SU-DHL-6 (cell line): ENCODE data around the gene CACNB4.

Source experiments
- H2AFZ ChIP-seq: fragments of 200-600 bp; sonication (generic); 2 replicates; pipeline ENCODE4 v1.6.1; 2014; ENCODE audit warnings: low read depth, mild to moderate bottlenecking, moderate library complexity, mixed read lengths, antibody characterized with exemption, low read length; ENCODE audit not compliant: severe bottlenecking
- H3F3A ChIP-seq: fragments of 200-600 bp; shearing (Covaris generic); 2 replicates; pipeline ENCODE4 v1.6.0; 2016; ENCODE audit warnings: antibody characterized with exemption, mild to moderate bottlenecking; ENCODE audit not compliant: insufficient read depth
- H3K27ac ChIP-seq: fragments of 200-600 bp; sonication (generic); 2 replicates; pipeline ENCODE4 v1.5.1; 2016; ENCODE audit warnings: low read depth, mild to moderate bottlenecking, low read length, moderate library complexity, mixed read lengths
- H3K27me3 ChIP-seq: fragments of 200-600 bp; sonication (generic), shearing (Covaris generic); 2 replicates; pipeline ENCODE4 v1.6.0; 2014; ENCODE audit warnings: mild to moderate bottlenecking, low read length
- H3K36me3 ChIP-seq: fragments of 200-600 bp; sonication (generic); 2 replicates; pipeline ENCODE4 v1.6.1; 2014; ENCODE audit warnings: mild to moderate bottlenecking, low read length, mixed read lengths
- H3K4me2 ChIP-seq: fragments of 300-600, 200-600 bp; shearing (Covaris generic), sonication (generic); 2 replicates; pipeline ENCODE4 v1.6.0; 2014; ENCODE audit warnings: low read length, low read depth, mild to moderate bottlenecking; ENCODE audit not compliant: poor library complexity, severe bottlenecking
- H3K4me3 ChIP-seq: fragments of 200-600 bp; sonication (generic); 2 replicates; pipeline ENCODE4 v1.5.1; 2014; ENCODE audit warnings: antibody characterized with exemption, low read length, mild to moderate bottlenecking, mixed read lengths; ENCODE audit not compliant: insufficient read depth, poor library complexity, severe bottlenecking
- H3K79me2 ChIP-seq: fragments of 200-600 bp; sonication (generic); 2 replicates; pipeline ENCODE4 v1.6.1; 2014; ENCODE audit warnings: mild to moderate bottlenecking, low read length, moderate library complexity; ENCODE audit not compliant: insufficient read depth
- H3K9ac ChIP-seq: fragments of 200-600 bp; sonication (generic); 2 replicates; pipeline ENCODE4 v1.7.0; 2014; ENCODE audit warnings: mild to moderate bottlenecking, low read length
- H3K9me2 ChIP-seq: fragments of 200-600 bp; sonication (generic); replicated peaks from 2 replicates; pipeline ENCODE4 v1.6.1; 2014; ENCODE audit warnings: low read length; ENCODE audit not compliant: insufficient read depth
- H3K9me3 ChIP-seq: fragments of 200-600 bp; sonication (generic); 2 replicates; pipeline ENCODE4 v1.6.1; 2014; ENCODE audit warnings: low read length, mixed read lengths; ENCODE audit not compliant: insufficient read depth
- H4K20me1 ChIP-seq: fragments of 200-600 bp; sonication (generic); 2 replicates; pipeline ENCODE4 v1.6.1; 2014; ENCODE audit warnings: low read depth, mild to moderate bottlenecking, antibody characterized with exemption, low read length, moderate library complexity, mixed read lengths
- CTCF ChIP-seq: fragments of 200-600 bp; sonication (generic); IDR thresholded peaks from one replicate; pipeline ENCODE4 v1.5.1; 2017; ENCODE audit warnings: antibody characterized with exemption, mild to moderate bottlenecking, low read length, moderate library complexity; ENCODE audit not compliant: insufficient read depth, poor library complexity, severe bottlenecking
- EZH2phosphoT487 ChIP-seq: fragments of 200-600 bp; sonication (generic), shearing (Covaris generic); conservative IDR thresholded peaks from 2 replicates; pipeline ENCODE4 v1.6.1; 2018; ENCODE audit warnings: mild to moderate bottlenecking, antibody characterized with exemption, low read length, moderate library complexity, mixed read lengths

The CACNB4 gene

GRCh38 chr2:152050915-152051314, 47.9 kb downstream of the CACNB4 start:
- Histone ChIP-seq H3K9ac (no peak overlapping the region), H3K4me2 (no peak overlapping the region), H3K27ac (no peak overlapping the region), H3K79me2 (no peaks in the 10 kb centered on the region), H3K27me3 (no peaks in the 10 kb centered on the region), H2AFZ (no peak overlapping the region), H3K36me3 (no peaks in the 10 kb centered on the region), H4K20me1 (no peaks in the 10 kb centered on the region), H3K4me3 (no peak overlapping the region), H3K9me2 (no peaks in the 10 kb centered on the region), H3F3A (no peaks in the 10 kb centered on the region), H3K9me3 (no peaks in the 10 kb centered on the region)
- no peak for TF ChIP-seq CTCF
- no peak for TF ChIP-seq EZH2phosphoT487

- Histone ChIP-seq H3K4me2 (no peak overlapping the region), H2AFZ (no peak overlapping the region), H3K9ac (no peak overlapping the region)
Observed at GRCh38 chr2:152050341-152050740, 48.5 kb downstream of the CACNB4 start.

GRCh38 chr2:152049541-152049940, 49.3 kb downstream of the CACNB4 start:
- Histone ChIP-seq H3K9me2 (no peaks in the 10 kb centered on the region), H4K20me1 (no peaks in the 10 kb centered on the region), H3K4me2 (no peak overlapping the region), H3K4me3 (no peak overlapping the region), H3K27ac (no peak overlapping the region), H3K79me2 (no peaks in the 10 kb centered on the region), H3F3A (no peaks in the 10 kb centered on the region), H2AFZ (no peak overlapping the region), H3K36me3 (no peaks in the 10 kb centered on the region), H3K9me3 (no peaks in the 10 kb centered on the region), H3K9ac (no peak overlapping the region), H3K27me3 (no peaks in the 10 kb centered on the region)
- TF ChIP-seq EZH2phosphoT487 (no peak), CTCF (no peak)

More at GRCh38 chr2:152050341-152050740, 48.5 kb downstream of the CACNB4 start:
- Histone ChIP-seq H4K20me1 (no peaks in the 10 kb centered on the region), H3K79me2 (no peaks in the 10 kb centered on the region), H3K9me2 (no peaks in the 10 kb centered on the region), H3K36me3 (no peaks in the 10 kb centered on the region), H3K9me3 (no peaks in the 10 kb centered on the region), H3K27me3 (no peaks in the 10 kb centered on the region), H3K4me3 (no peak overlapping the region), H3K27ac (no peak overlapping the region), H3F3A (no peaks in the 10 kb centered on the region)
- TF ChIP-seq EZH2phosphoT487 (no peak), CTCF (no peak)
